Bronchial epithelial cell (primary cell): ENCODE data around the gene CA12. TPM values are rescaled to one million over a fixed set of nuclear protein-coding genes. Genes with fewer than 3 reads are reported as not detected.

Experiments used
- DNase-seq: peaks from one replicate; pipeline ENCODE4 v3.0.0-alpha.2; 2010; ENCODE audit warnings: low read depth
- FAIRE-seq: peaks from 2 replicates; lab custom pipeline; 2011; peaks lifted over from hg19 to GRCh38; lab: Jason Lieb, UNC
- H3K27me3 ChIP-seq: 2 replicates; pipeline ENCODE4 v1.5.1; 2011; ENCODE audit warnings: low read length; ENCODE audit not compliant: control insufficient read depth, insufficient read depth
- H3K36me3 ChIP-seq: 2 replicates; pipeline ENCODE4 v1.5.1; 2011; ENCODE audit warnings: low read length; ENCODE audit not compliant: control insufficient read depth, insufficient read depth
- H3K4me3 ChIP-seq: 2 replicates; pipeline ENCODE4 v1.5.1; 2011; ENCODE audit warnings: mild to moderate bottlenecking, low read depth, low read length, control low read depth
- total RNA-seq: library from RNA; depleted of rRNA; stranded (reverse); fragments of >200 nt; gene quantifications from 2 replicates; pipeline ENCODE4 v1.2.1, GENCODE V29; 2014
- TF ChIP-seq, protein P1 (sequence below): IDR thresholded peaks from 2 replicates; pipeline ENCODE4 v1.5.1; 2011; ENCODE audit warnings: mild to moderate bottlenecking, moderate library complexity, low read length, control low read depth, inconsistent platforms; ENCODE audit not compliant: insufficient read depth, severe bottlenecking

Gene CA12
- total RNA-seq, 1 donor from 2014 or later, result 44.0 TPM

DNA sequence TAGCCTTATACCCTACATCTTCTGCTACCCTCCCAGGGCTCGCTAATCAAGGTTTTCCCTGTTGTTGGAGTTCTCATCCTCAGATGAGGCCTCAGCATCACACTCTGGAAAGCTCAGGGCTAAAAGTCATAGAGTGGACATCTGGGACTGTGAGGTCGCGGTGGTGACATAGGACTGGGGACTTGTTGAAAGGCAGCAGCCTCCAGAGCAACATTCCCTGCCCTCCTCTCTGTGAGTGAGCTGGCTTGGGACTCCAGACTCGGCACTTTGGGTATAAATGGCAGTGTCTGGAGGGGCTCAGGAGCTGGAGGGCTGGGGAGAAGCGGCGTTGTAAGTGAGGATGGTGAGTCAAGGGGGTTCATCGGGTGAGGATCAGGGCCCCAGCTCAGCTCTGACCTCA is 2.7 kb downstream of the CA12 start:
- H3K4me3 ChIP-seq, result no peak overlapping the region

DNA sequence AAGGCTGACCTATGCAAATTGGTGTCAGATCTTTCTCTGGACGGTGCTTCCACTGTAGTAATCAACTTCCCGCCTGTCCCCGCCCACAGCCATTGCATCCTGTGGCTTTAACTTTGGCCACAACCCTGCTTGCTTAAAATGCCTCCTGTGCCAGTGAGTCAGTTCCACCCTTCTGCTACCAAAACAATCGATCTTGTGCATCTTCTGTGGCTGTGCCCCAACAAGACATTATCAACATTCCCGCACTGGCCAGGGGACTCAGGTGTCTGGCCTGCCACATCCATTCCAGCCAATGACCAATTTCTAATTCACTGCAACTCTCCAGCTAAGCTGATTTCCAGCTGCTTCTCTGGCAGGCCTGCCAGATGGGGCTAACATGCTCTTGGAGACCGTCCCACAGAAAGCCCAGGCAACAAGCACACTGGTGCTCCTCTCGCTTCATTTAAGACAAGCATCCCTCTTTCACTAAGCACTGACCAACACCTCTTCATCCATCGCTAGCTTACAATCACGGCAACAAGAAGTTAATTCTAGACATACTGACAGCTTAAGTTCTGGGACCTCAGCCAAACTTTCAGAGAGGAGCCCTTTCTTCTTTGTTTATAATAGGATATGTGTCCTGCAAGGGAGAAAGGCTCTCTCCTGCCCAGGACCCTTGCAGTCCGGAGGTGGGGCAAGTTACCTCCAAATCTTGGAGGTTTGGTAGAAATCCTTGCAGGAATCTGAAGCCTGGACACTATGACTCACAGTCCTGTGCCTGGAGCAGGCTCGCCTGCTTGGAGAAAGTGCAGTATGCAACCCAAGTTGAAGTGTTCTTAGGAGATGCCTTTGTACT is 6.7 kb downstream of the CA12 start:
- H3K36me3 ChIP-seq, result peaks cover 5% of the 10 kb centered on the region
- H3K4me3 ChIP-seq, result no peak overlapping the region
- TF ChIP-seq, protein P1, sequence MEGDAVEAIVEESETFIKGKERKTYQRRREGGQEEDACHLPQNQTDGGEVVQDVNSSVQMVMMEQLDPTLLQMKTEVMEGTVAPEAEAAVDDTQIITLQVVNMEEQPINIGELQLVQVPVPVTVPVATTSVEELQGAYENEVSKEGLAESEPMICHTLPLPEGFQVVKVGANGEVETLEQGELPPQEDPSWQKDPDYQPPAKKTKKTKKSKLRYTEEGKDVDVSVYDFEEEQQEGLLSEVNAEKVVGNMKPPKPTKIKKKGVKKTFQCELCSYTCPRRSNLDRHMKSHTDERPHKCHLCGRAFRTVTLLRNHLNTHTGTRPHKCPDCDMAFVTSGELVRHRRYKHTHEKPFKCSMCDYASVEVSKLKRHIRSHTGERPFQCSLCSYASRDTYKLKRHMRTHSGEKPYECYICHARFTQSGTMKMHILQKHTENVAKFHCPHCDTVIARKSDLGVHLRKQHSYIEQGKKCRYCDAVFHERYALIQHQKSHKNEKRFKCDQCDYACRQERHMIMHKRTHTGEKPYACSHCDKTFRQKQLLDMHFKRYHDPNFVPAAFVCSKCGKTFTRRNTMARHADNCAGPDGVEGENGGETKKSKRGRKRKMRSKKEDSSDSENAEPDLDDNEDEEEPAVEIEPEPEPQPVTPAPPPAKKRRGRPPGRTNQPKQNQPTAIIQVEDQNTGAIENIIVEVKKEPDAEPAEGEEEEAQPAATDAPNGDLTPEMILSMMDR, result no peak
- no peak for FAIRE-seq
- H3K27me3 ChIP-seq, result no peaks in the 10 kb centered on the region
- peak; percentile 71 for DNase-seq

More for the DNA sequence above, 2.7 kb downstream of the CA12 start:
- FAIRE-seq (no peak), DNase-seq (no peak)
- TF ChIP-seq, protein P1, result no peak
- H3K36me3 ChIP-seq, result peaks cover 1% of the 10 kb centered on the region
- H3K27me3 ChIP-seq, result no peaks in the 10 kb centered on the region

DNA sequence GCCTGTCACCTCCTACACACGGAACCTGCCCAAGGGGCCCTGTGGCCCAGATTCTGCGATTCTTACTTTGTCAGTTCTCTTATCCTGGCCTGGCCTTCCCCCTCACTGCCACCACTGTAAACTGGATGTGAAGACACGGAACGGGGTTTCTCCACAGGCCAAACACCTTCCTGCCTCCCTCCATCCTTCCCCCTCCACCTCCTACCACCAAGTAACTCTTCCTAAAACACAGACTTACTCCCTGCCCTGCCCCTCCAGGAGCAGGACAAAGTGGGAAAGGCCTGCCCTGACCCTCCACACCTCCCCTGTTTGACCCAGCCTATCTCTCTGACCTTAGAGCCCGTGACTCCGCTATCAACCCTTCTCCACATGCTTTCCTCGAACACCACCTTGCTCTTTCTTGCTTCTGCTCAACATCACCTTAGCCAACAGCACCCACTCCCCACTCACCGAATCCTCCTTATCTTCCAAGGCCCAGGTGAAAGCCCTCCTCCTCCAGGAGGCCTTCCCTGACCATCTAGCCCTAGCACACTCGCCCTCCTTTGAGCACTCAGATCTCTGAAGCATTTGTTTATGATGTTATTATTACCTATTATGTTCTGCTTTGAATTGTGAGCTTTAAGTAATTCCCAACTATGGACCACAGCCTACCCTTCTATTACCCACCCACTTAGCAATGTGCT is 7.6 kb downstream of the CA12 start:
- no peaks in the 10 kb centered on the region for H3K27me3 ChIP-seq
- DNase-seq (no peak), FAIRE-seq (no peak)
- TF ChIP-seq, protein P1, result no peak
- H3K4me3 ChIP-seq, result no peak overlapping the region
- peaks cover 5% of the 10 kb centered on the region for H3K36me3 ChIP-seq

DNA sequence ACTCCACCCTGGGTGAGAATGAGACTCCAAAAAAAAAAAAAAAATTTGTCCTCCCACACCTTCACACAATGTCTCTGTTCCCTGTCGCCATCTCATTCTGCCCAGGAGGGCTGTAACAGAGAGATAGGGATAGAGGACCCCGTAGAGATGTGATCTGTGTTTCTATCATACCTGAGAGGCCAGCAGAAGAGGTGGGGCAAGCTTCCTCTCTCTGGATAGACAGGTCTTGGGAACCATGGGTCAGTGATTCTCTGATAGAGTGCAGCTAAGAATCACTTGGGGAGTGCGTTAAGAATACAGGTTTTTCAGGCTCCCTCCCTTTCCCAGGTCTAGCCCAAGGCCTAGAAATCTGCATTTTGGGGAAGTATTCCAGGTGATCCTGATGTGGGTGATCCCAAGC is 8.3 kb downstream of the CA12 start:
- H3K36me3 ChIP-seq, result peaks cover 5% of the 10 kb centered on the region
- TF ChIP-seq, protein P1, result no peak
- H3K27me3 ChIP-seq, result no peaks in the 10 kb centered on the region
- no peak for DNase-seq
- H3K4me3 ChIP-seq, result no peak overlapping the region
- FAIRE-seq, result no peak

DNA sequence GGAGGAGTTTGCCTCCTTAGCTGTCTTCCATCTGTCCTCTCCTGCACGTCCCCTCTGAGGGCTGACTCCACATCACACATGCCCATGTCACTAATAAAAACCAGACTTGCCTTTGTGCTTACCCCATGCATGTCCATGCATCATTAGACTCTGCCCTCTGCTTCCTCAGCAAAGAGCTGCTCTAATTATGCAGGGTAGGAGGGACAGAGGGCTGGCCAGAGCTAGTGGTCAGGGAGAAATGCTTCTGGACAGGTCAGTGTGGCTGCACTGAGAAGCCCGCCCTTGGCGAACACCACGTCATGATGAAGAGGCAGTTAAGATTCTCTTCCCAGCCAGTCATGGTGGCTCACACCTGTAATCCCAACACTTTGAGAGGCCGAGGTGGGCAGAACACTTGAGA is 8.9 kb downstream of the CA12 start:
- TF ChIP-seq, protein P1, result no peak
- FAIRE-seq (no peak), DNase-seq (no peak)

More for the DNA sequence above, 8.9 kb downstream of the CA12 start:
- no peak overlapping the region for H3K4me3 ChIP-seq
- no peaks in the 10 kb centered on the region for H3K27me3 ChIP-seq
- H3K36me3 ChIP-seq, result peaks cover 5% of the 10 kb centered on the region
